ENCODE measurements around the gene RIN2.

RIN2 gene

GRCh38 chr20:19734811-19735210 lies 23.2 kb upstream of the RIN2 start:
- in situ Hi-C loops (cut with MboI; ENCODE audit: low sequenced_read_pairs, unreplicated experiment): no loop called here
- no peak for DNase-seq (ENCODE audit: low spot score)
- TF ChIP-seq CTCF (IDR thresholded peaks at IDR 0.05; ENCODE audit: borderline replicate concordance, control extremely low read depth, extremely low read depth, insufficient read depth, missing control alignments): no peak

GRCh38 chr20:19735446-19735845 lies 22.6 kb upstream of the RIN2 start:
- no peak for TF ChIP-seq CTCF (IDR thresholded peaks at IDR 0.05; ENCODE audit: borderline replicate concordance, control extremely low read depth, extremely low read depth, insufficient read depth, missing control alignments)
- in situ Hi-C loops (cut with MboI; ENCODE audit: low sequenced_read_pairs, unreplicated experiment): no loop called here
- no peak for DNase-seq (ENCODE audit: low spot score)

- TF ChIP-seq CTCF (IDR thresholded peaks at IDR 0.05; ENCODE audit: borderline replicate concordance, control extremely low read depth, extremely low read depth, insufficient read depth, missing control alignments): no peak
- no peak for DNase-seq (ENCODE audit: low spot score)
- in situ Hi-C loops (cut with MboI; ENCODE audit: low sequenced_read_pairs, unreplicated experiment): no loop called here
These were observed 21.0 kb upstream of the RIN2 start for GRCh38 chr20:19737025-19737424.

GRCh38 chr20:19738951-19739350 lies 19.1 kb upstream of the RIN2 start:
- no peak for TF ChIP-seq CTCF (IDR thresholded peaks at IDR 0.05; ENCODE audit: borderline replicate concordance, control extremely low read depth, extremely low read depth, insufficient read depth, missing control alignments)
- in situ Hi-C loops (cut with MboI; ENCODE audit: low sequenced_read_pairs, unreplicated experiment): no loop called here
- DNase-seq (ENCODE audit: low spot score): no peak

GRCh38 chr20:19739351-19739750 lies 18.7 kb upstream of the RIN2 start:
- DNase-seq (ENCODE audit: low spot score): no peak
- in situ Hi-C loops (cut with MboI; ENCODE audit: low sequenced_read_pairs, unreplicated experiment): no loop called here

GRCh38 chr20:19740512-19740911 lies 17.5 kb upstream of the RIN2 start:
- in situ Hi-C loops (cut with MboI; ENCODE audit: low sequenced_read_pairs, unreplicated experiment): no loop called here
- no peak for TF ChIP-seq CTCF (IDR thresholded peaks at IDR 0.05; ENCODE audit: borderline replicate concordance, control extremely low read depth, extremely low read depth, insufficient read depth, missing control alignments)
- DNase-seq (ENCODE audit: low spot score): no peak

More at GRCh38 chr20:19739351-19739750, 18.7 kb upstream of the RIN2 start:
- TF ChIP-seq CTCF (IDR thresholded peaks at IDR 0.05; ENCODE audit: borderline replicate concordance, control extremely low read depth, extremely low read depth, insufficient read depth, missing control alignments): no peak

- no peak for TF ChIP-seq CTCF (IDR thresholded peaks at IDR 0.05; ENCODE audit: borderline replicate concordance, control extremely low read depth, extremely low read depth, insufficient read depth, missing control alignments)
- no peak for DNase-seq (ENCODE audit: low spot score)
- in situ Hi-C loops (cut with MboI; ENCODE audit: low sequenced_read_pairs, unreplicated experiment): no loop called here
These were observed 16.1 kb upstream of the RIN2 start for GRCh38 chr20:19741924-19742323.

All from GM13976 (cell line).